Epithelial cell of proximal tubule (primary cell): Measurements from ENCODE around the gene PRMT1. TPM values are rescaled to one million over a fixed set of nuclear protein-coding genes. Genes with fewer than 3 reads are reported as not detected.

Experiments
- DNase-seq: peaks from one replicate; pipeline ENCODE4 v3.0.0-alpha.2; 2011; ENCODE audit warnings: low read depth
- H3K4me3 ChIP-seq: 2 replicates; pipeline ENCODE4 v1.5.1; 2011; ENCODE audit warnings: low read depth, mild to moderate bottlenecking, low read length
- total RNA-seq: library from RNA; depleted of rRNA; stranded (reverse); fragments of >200 nt; gene quantifications from 2 replicates; pipeline ENCODE4 v1.2.3, GENCODE V29; 2015
- TF ChIP-seq, protein P1 (sequence below): conservative IDR thresholded peaks from 2 replicates; pipeline ENCODE4 v1.5.1; 2012; ENCODE audit warnings: low read depth, mild to moderate bottlenecking, low read length

Gene PRMT1
- total RNA-seq, 1 donor from 2014 or later = 186 TPM

DNA sequence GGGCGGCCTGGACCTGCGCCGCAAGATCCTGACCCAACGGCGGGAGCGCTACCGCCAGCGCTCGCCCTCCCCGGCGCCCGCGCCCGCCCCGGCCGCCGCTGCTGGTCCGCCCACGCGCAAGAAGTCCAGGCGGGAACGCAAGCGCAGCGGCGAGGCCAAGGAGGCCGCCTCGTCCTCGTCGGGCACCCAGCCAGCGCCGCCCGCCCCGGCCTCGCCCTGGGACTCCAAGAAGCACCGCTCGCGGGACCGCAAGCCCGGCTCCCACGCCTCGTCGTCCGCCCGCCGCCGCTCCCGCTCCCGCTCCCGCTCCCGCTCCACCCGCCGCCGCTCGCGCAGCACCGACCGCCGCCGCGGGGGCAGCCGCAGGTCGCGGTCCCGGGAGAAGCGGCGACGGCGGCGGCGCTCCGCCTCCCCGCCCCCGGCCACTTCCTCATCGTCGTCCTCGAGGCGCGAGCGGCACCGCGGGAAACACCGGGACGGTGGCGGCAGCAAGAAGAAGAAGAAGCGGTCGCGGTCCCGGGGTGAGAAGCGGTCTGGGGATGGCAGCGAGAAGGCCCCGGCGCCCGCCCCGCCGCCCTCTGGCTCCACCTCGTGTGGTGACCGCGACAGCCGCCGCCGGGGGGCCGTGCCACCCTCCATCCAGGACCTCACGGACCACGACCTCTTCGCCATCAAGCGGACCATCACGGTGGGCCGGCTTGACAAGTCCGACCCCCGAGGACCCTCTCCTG is 25.1 kb upstream of the PRMT1 start:
- H3K4me3 ChIP-seq = no peak overlapping the region
- TF ChIP-seq, protein P1, sequence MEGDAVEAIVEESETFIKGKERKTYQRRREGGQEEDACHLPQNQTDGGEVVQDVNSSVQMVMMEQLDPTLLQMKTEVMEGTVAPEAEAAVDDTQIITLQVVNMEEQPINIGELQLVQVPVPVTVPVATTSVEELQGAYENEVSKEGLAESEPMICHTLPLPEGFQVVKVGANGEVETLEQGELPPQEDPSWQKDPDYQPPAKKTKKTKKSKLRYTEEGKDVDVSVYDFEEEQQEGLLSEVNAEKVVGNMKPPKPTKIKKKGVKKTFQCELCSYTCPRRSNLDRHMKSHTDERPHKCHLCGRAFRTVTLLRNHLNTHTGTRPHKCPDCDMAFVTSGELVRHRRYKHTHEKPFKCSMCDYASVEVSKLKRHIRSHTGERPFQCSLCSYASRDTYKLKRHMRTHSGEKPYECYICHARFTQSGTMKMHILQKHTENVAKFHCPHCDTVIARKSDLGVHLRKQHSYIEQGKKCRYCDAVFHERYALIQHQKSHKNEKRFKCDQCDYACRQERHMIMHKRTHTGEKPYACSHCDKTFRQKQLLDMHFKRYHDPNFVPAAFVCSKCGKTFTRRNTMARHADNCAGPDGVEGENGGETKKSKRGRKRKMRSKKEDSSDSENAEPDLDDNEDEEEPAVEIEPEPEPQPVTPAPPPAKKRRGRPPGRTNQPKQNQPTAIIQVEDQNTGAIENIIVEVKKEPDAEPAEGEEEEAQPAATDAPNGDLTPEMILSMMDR = no peak
- no peak for DNase-seq

DNA sequence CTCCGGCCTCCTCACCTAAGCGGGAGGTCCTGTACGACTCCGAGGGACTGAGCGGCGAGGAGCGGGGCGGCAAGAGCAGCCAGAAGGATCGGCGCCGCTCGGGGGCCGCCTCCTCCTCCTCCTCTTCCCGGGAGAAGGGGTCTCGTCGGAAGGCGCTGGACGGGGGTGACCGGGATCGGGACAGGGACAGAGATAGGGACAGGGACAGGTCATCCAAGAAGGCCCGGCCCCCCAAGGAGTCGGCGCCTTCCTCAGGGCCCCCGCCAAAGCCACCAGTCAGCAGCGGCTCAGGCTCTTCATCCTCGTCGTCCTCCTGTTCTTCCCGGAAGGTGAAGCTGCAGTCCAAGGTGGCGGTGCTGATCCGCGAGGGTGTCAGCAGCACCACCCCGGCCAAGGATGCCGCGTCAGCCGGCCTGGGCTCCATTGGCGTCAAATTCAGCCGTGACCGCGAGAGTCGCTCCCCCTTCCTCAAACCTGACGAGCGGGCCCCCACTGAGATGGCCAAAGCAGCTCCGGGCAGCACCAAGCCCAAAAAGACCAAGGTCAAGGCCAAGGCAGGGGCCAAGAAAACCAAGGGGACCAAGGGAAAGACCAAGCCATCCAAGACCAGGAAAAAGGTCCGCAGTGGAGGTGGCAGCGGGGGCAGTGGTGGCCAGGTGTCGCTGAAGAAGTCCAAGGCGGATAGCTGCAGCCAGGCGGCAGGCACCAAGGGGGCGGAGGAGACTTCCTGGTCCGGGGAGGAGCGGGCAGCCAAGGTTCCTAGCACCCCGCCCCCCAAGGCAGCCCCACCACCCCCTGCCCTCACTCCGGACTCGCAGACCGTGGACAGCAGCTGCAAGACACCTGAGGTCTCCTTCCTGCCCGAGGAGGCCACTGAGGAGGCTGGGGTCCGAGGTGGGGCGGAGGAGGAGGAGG is 24.3 kb upstream of the PRMT1 start:
- H3K4me3 ChIP-seq = no peak overlapping the region
- no peak for DNase-seq
- TF ChIP-seq, protein P1 = no peak

DNA sequence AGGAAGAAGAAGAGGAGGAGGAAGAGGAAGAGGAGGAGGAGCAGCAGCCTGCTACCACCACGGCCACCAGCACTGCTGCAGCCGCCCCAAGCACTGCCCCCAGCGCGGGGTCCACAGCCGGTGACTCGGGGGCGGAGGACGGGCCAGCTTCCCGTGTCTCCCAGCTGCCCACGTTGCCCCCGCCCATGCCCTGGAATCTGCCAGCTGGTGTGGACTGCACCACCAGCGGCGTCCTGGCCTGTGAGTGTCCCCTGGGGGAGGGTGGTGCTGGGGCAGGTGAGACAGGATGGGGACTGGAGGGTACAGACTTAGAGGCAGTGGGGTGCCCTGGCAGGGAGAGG is 23.6 kb upstream of the PRMT1 start:
- DNase-seq = no peak
- H3K4me3 ChIP-seq = no peak overlapping the region
- TF ChIP-seq, protein P1 = no peak

DNA sequence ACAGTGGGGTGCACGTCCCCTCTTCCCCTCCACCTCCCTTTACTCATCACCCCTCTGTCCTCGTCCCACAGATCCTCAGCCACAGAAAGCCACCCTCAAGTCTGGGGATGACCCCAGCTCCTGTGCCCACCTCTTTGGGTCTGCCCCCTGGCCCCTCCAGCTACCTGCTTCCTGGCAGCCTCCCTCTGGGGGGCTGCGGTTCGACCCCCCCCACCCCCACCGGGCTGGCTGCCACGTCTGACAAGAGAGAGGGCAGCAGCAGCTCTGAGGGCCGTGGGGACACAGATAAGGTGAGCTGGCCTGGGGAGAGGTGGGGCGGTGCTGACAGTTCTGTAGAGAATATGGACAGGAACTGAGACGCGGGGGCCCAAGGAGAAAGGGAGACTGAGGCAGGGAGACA is 22.5 kb upstream of the PRMT1 start:
- no peak overlapping the region for H3K4me3 ChIP-seq
- TF ChIP-seq, protein P1 = no peak
- DNase-seq = no peak

DNA sequence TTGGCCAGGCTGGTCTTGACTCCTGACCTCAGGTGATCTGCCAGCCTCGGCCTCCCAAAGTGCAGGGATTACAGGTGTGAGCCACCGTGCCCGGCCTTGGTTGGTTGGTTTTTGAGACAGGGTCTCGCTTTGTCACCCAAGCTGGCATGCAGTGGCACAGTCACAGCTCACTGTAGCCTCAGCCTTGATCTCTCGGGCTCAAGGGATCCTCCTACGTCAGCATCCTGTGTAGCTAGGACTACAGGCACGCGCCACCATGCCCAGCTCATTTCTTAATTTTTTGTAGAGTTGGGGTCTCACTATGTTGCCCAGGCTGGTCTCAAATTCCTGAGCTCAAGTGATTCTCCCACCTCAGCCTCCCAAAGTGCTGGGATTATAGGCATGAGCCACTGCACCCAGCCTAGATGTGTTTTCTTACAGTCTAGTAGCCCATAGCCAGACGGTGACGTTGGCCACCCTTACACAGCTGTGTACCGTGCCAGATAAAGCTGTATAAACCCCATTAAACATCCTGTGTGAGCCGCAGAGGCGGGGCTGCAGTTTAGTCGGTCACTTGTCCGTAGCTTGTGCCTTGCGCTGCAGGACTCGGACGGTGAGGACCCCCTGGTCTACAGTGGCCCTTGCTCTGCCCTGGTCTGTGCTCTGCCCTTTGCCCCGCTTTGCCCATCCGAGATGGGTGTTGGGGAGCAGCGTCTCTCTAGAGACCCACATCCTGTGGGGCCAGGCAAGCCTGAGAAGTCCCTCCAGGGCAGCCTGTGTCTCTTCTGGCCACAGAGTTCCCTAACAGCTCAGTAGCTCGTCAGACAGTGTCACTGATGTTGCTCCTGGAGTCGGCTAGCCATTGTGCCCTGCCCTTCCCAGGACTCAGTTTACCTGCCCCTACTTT is 21.3 kb upstream of the PRMT1 start:
- TF ChIP-seq, protein P1 = no peak
- no peak for DNase-seq
- H3K4me3 ChIP-seq = no peak overlapping the region

DNA sequence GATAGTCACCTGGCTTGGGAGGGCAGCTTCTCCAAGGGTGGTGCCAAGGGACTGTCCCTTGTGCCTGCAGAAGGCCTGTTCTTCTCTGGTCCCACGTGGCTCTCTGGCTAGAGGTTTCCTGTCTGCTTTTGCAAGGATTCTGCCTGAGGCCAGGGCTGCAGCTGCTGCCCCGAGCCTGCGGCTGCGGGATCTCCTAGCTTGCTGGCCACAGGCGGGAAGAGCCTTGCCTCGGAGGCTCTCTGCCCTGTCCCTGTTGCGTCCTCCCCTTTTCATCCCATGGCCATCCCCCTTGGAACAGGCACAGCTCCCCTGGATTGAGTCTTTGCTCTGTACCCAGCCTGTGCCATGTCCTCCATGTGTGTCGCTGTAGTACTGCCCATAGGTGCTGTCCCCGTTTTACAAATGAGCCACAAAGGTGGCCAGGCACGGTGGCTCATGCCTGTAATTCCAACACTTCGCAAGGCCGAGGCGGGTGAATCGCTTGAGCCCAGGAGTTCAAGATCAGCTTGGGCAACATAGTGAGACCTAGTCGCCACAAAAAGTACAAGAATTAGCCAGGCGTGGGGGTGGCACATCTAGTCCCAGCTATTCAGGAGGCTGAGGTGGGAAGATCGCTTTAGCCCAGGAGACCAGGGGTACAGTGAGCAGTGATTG is 20.5 kb upstream of the PRMT1 start:
- no peak for DNase-seq
- no peak overlapping the region for H3K4me3 ChIP-seq
- TF ChIP-seq, protein P1 = no peak
